MCF 10A (cell line): ENCODE results near the gene LRP1B. TPM values are rescaled to one million over a fixed set of nuclear protein-coding genes. Genes with fewer than 3 reads are reported as not detected.

ENCODE experiments used
- BruUV-seq: library from RNA; stranded (reverse); fragments of 400-500 nt; replicated peaks from 2 replicates; lab custom pipeline; 2021; lab: Mats Ljungman, UMichigan
- CTCF ChIA-PET: fragments of 300-600 bp; sonication (Branson Sonifier 250); formaldehyde crosslinking; extraction: SDS; loops from one replicate; lab custom pipeline; 2021; ENCODE audit warnings: antibody characterized with exemption, inconsistent platforms; lab: Yijun Ruan, JAX
- POLR2A ChIA-PET: fragments of 300-600, 350-650 bp; sonication (Branson Sonifier 250); formaldehyde crosslinking; extraction: SDS; loops from one replicate; lab custom pipeline; 2020; ENCODE audit warnings: antibody characterized with exemption, inconsistent platforms; lab: Yijun Ruan, JAX
- DNase-seq: peaks from one replicate; pipeline ENCODE4 v3.0.0-alpha.2; 2018; ENCODE audit not compliant: unreplicated experiment
- H3K27ac Mint-ChIP-seq: one replicate; pipeline ENCODE4 v1.8.0; 2022; ENCODE audit warnings: mild to moderate bottlenecking, low read depth, mixed read lengths; ENCODE audit not compliant: unreplicated experiment
- H3K27me3 Mint-ChIP-seq: one replicate; pipeline ENCODE4 v1.8.0; 2022; ENCODE audit warnings: mixed read lengths; ENCODE audit not compliant: insufficient read depth, unreplicated experiment
- H3K36me3 Mint-ChIP-seq: one replicate; pipeline ENCODE4 v1.8.0; 2022; ENCODE audit warnings: mild to moderate bottlenecking, moderate library complexity, mixed read lengths; ENCODE audit not compliant: insufficient read depth, unreplicated experiment
- H3K4me1 Mint-ChIP-seq: one replicate; pipeline ENCODE4 v1.8.0; 2022; ENCODE audit warnings: mixed read lengths; ENCODE audit not compliant: insufficient read depth, unreplicated experiment
- H3K4me3 Mint-ChIP-seq: one replicate; pipeline ENCODE4 v1.8.0; 2022; ENCODE audit warnings: mild to moderate bottlenecking, moderate library complexity, mixed read lengths; ENCODE audit not compliant: unreplicated experiment
- H3K9me3 Mint-ChIP-seq: one replicate; pipeline ENCODE4 v1.8.0; 2022; ENCODE audit warnings: mixed read lengths; ENCODE audit not compliant: unreplicated experiment
- intact Hi-C: fragments of 100-400 bp; cut with micrococcal nuclease; formaldehyde crosslinking; loops from 2 replicates; pipeline ENCODE4 v1.14.1; 2022
- total RNA-seq: library from RNA; stranded (reverse); gene quantifications from 2 replicates; pipeline ENCODE4 v1.2.3, GENCODE V29; 2022
- TF ChIP-seq, protein P1 (sequence below): fragments of 200-600 bp; IDR thresholded peaks from one replicate; pipeline ENCODE4 v1.8.0; 2022; ENCODE audit warnings: antibody characterized with exemption, mild to moderate bottlenecking; ENCODE audit not compliant: unreplicated experiment

Gene LRP1B
- total RNA-seq, 1 experiment from 2014 or later, result not detected

DNA sequence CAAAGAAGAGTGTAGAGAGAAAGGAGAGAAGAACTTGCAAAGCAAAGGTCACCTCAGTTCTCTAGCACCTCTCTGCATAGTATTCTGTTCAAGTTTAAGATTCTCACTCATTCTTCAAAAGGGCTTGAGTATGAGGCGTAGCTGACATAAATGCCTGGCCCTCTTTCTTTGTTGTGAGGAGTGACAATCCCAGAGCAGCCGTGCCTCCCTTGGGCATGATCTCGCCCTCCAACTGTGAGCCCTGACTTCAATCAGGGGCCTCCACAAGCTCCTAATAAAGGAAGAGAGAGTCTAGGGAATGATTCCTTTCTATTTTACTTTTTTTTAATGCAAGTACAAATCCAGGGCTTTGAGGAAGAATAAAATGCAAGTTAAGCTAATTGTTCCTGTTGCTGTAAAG is 402.7 kb downstream of the LRP1B start:
- H3K4me1 Mint-ChIP-seq, result no peaks in the 10 kb centered on the region
- H3K4me3 Mint-ChIP-seq, result no peak overlapping the region
- DNase-seq, result no peak
- H3K27ac Mint-ChIP-seq, result no peak overlapping the region
- CTCF ChIA-PET, result no interaction called here
- intact Hi-C loops, result no loop called here
- no peaks in the 10 kb centered on the region for H3K9me3 Mint-ChIP-seq
- POLR2A ChIA-PET, result no interaction called here
- TF ChIP-seq, protein P1, sequence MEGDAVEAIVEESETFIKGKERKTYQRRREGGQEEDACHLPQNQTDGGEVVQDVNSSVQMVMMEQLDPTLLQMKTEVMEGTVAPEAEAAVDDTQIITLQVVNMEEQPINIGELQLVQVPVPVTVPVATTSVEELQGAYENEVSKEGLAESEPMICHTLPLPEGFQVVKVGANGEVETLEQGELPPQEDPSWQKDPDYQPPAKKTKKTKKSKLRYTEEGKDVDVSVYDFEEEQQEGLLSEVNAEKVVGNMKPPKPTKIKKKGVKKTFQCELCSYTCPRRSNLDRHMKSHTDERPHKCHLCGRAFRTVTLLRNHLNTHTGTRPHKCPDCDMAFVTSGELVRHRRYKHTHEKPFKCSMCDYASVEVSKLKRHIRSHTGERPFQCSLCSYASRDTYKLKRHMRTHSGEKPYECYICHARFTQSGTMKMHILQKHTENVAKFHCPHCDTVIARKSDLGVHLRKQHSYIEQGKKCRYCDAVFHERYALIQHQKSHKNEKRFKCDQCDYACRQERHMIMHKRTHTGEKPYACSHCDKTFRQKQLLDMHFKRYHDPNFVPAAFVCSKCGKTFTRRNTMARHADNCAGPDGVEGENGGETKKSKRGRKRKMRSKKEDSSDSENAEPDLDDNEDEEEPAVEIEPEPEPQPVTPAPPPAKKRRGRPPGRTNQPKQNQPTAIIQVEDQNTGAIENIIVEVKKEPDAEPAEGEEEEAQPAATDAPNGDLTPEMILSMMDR, result no peak
- no TSS peak for BruUV-seq
- H3K27me3 Mint-ChIP-seq, result peaks cover 40% of the 10 kb centered on the region
- no peaks in the 10 kb centered on the region for H3K36me3 Mint-ChIP-seq

DNA sequence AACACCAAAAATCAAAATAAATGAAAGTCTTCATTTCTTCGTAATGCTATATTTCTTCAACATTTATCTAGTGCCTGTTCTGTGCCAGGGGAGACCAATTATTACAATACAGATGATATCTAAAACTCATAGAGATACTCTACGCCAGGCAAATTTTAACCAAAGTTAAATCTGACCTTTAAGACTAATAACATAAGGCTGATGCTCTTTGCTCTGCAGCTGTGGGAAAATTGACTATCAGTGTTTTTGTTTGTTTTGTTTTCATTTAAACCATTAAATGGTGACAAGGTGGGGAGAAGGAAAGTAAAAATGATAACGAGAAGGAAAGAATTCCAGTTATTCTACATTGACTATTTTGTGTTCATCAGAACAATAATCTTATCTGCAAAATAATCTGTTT is 406.4 kb downstream of the LRP1B start:
- no peaks in the 10 kb centered on the region for H3K36me3 Mint-ChIP-seq
- H3K9me3 Mint-ChIP-seq, result no peaks in the 10 kb centered on the region
- ChIA-PET CTCF (no interaction called here), POLR2A (no interaction called here)
- TF ChIP-seq, protein P1, result no peak
- no TSS peak for BruUV-seq
- H3K4me1 Mint-ChIP-seq, result no peaks in the 10 kb centered on the region
- H3K4me3 Mint-ChIP-seq, result no peak overlapping the region
- peaks cover 30% of the 10 kb centered on the region for H3K27me3 Mint-ChIP-seq
- no peak overlapping the region for H3K27ac Mint-ChIP-seq
- intact Hi-C loops, result no loop called here
- DNase-seq, result no peak

DNA sequence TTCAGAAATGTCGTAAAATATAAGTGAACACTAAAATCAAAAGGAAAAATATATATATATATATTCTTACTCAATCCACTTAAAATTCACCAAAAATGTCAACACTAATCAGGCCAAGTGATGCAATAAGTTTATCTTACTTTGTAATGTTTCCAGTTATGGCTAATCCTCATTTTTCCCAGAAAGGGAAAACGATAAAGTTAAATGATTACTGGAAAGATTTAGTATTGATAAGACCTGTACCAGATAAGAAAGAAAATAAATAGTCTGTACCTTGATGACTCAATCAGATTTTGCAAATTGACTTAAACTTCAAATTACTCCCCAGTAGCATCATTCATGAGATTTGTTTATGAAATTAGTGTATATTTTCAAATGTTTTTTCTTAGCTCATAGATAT is 407.0 kb downstream of the LRP1B start:
- H3K27me3 Mint-ChIP-seq, result peaks cover 25% of the 10 kb centered on the region
- DNase-seq, result no peak
- H3K36me3 Mint-ChIP-seq, result no peaks in the 10 kb centered on the region
- no peaks in the 10 kb centered on the region for H3K4me1 Mint-ChIP-seq
- TF ChIP-seq, protein P1, result no peak
- intact Hi-C loops, result no loop called here
- no peaks in the 10 kb centered on the region for H3K9me3 Mint-ChIP-seq
- no peak overlapping the region for H3K4me3 Mint-ChIP-seq
- no TSS peak for BruUV-seq
- H3K27ac Mint-ChIP-seq, result no peak overlapping the region
- CTCF ChIA-PET, result no interaction called here
- POLR2A ChIA-PET, result no interaction called here

DNA sequence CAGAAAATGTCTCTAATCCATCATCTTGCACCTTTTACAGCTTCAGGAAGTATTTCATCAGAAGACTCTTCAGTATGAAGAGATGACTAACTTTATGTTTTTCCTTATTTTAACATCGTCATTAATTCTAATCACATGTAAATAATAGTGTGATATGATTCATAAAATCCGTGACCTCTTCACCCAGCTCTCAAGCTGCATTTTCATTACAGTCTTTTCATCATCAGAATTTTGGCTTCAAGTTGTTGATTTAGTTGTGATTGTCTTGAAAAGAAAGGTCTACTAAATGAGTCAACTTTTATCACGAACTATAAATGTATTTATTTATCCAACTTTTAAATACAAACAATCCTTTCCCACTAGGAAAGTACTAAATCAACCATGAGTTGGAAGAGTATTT is 410.3 kb downstream of the LRP1B start:
- Mint-ChIP-seq H3K27me3 (peaks cover 31% of the 10 kb centered on the region), H3K36me3 (no peaks in the 10 kb centered on the region), H3K9me3 (no peaks in the 10 kb centered on the region), H3K4me3 (no peak overlapping the region), H3K27ac (no peak overlapping the region), H3K4me1 (no peaks in the 10 kb centered on the region)
- TF ChIP-seq, protein P1, result no peak
- intact Hi-C loops, result no loop called here
- ChIA-PET POLR2A (no interaction called here), CTCF (no interaction called here)
- no TSS peak for BruUV-seq
- no peak for DNase-seq
